Measurements from ENCODE around the gene SPTBN1.

The SPTBN1 gene

DNA sequence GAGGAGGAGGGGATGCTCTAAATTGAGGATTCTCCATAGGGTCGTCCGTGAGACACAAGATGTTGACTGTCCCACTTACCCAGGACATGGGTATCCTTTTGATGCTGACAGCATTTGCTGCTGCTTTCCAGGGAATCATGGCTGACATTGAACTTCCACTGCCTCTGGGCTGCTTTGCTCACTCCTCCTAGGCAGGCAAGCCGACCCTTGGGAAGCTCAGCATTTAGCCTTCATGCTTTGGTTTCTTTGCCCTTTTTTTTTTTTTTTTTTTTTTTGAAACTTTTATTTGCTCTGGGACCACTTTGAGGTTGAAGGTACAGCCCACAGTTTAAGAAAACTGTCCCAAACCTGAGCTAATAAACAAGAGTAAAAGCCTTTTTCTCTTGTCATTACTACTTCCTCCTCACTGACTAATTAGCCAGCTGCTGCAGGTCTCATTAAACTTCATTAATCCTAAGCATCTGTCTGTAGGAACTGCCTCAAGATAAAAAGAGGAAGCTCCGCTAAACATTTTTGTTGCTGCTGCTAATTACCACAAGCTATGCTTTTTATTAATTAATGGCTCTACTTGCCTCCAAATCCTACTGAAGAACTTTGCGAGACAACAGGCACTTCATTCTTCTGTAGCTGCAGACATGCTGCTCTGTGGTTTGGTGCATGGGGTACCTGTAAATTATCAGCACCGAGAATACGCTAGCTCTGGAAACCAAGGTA is 125.4 kb downstream of the SPTBN1 start:
- no peak for ATAC-seq
- no peak for TF ChIP-seq TCF4 (CRISPR knock-in tag; IDR thresholded peaks at IDR 0.05; ENCODE audit: borderline replicate concordance)
- no peak for TF ChIP-seq ISL1 (CRISPR knock-in tag; IDR thresholded peaks at IDR 0.05)
- TF ChIP-seq, protein P1, sequence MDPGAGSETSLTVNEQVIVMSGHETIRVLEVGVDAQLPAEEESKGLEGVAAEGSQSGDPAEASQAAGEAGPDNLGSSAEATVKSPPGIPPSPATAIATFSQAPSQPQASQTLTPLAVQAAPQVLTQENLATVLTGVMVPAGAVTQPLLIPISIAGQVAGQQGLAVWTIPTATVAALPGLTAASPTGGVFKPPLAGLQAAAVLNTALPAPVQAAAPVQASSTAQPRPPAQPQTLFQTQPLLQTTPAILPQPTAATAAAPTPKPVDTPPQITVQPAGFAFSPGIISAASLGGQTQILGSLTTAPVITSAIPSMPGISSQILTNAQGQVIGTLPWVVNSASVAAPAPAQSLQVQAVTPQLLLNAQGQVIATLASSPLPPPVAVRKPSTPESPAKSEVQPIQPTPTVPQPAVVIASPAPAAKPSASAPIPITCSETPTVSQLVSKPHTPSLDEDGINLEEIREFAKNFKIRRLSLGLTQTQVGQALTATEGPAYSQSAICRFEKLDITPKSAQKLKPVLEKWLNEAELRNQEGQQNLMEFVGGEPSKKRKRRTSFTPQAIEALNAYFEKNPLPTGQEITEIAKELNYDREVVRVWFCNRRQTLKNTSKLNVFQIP (CRISPR knock-in tag; IDR thresholded peaks at IDR 0.05; ENCODE audit: borderline replicate concordance, low read depth): no peak
- TF ChIP-seq, protein P2, sequence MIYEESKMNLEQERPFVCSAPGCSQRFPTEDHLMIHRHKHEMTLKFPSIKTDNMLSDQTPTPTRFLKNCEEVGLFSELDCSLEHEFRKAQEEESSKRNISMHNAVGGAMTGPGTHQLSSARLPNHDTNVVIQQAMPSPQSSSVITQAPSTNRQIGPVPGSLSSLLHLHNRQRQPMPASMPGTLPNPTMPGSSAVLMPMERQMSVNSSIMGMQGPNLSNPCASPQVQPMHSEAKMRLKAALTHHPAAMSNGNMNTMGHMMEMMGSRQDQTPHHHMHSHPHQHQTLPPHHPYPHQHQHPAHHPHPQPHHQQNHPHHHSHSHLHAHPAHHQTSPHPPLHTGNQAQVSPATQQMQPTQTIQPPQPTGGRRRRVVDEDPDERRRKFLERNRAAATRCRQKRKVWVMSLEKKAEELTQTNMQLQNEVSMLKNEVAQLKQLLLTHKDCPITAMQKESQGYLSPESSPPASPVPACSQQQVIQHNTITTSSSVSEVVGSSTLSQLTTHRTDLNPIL (CRISPR knock-in tag; IDR thresholded peaks at IDR 0.05; ENCODE audit: low read depth): no peak
- no peak for TF ChIP-seq RARB (CRISPR knock-in tag; IDR thresholded peaks at IDR 0.05)

DNA sequence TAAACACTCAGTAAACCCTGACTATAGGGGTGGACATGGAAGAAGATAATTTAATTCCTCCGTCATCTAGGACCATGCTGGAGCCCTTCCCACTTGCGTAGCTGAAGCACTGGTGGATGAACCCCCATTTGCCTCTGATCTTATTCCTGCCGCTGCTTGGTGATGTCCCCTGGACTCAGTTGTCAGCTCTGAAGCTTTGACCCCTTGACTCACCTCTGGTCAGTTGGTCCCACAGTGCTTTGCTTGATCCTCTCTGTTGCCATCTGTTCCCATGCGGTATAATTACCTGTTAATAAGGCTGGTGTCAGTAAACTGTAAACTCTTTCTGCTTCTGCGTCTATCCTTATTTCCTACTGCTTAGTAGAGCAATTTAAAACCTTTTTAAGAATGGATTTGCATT is 126.9 kb downstream of the SPTBN1 start:
- no peak for ATAC-seq
- TF ChIP-seq, protein P2 (CRISPR knock-in tag; IDR thresholded peaks at IDR 0.05; ENCODE audit: low read depth): no peak
- TF ChIP-seq, protein P3, sequence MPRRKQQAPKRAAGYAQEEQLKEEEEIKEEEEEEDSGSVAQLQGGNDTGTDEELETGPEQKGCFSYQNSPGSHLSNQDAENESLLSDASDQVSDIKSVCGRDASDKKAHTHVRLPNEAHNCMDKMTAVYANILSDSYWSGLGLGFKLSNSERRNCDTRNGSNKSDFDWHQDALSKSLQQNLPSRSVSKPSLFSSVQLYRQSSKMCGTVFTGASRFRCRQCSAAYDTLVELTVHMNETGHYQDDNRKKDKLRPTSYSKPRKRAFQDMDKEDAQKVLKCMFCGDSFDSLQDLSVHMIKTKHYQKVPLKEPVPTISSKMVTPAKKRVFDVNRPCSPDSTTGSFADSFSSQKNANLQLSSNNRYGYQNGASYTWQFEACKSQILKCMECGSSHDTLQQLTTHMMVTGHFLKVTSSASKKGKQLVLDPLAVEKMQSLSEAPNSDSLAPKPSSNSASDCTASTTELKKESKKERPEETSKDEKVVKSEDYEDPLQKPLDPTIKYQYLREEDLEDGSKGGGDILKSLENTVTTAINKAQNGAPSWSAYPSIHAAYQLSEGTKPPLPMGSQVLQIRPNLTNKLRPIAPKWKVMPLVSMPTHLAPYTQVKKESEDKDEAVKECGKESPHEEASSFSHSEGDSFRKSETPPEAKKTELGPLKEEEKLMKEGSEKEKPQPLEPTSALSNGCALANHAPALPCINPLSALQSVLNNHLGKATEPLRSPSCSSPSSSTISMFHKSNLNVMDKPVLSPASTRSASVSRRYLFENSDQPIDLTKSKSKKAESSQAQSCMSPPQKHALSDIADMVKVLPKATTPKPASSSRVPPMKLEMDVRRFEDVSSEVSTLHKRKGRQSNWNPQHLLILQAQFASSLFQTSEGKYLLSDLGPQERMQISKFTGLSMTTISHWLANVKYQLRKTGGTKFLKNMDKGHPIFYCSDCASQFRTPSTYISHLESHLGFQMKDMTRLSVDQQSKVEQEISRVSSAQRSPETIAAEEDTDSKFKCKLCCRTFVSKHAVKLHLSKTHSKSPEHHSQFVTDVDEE (CRISPR knock-in tag; IDR thresholded peaks at IDR 0.05): no peak
- TF ChIP-seq ZC3H10 (CRISPR knock-in tag; IDR thresholded peaks at IDR 0.05): no peak
- no peak for TF ChIP-seq RARB (CRISPR knock-in tag; IDR thresholded peaks at IDR 0.05)
- TF ChIP-seq, protein P4, sequence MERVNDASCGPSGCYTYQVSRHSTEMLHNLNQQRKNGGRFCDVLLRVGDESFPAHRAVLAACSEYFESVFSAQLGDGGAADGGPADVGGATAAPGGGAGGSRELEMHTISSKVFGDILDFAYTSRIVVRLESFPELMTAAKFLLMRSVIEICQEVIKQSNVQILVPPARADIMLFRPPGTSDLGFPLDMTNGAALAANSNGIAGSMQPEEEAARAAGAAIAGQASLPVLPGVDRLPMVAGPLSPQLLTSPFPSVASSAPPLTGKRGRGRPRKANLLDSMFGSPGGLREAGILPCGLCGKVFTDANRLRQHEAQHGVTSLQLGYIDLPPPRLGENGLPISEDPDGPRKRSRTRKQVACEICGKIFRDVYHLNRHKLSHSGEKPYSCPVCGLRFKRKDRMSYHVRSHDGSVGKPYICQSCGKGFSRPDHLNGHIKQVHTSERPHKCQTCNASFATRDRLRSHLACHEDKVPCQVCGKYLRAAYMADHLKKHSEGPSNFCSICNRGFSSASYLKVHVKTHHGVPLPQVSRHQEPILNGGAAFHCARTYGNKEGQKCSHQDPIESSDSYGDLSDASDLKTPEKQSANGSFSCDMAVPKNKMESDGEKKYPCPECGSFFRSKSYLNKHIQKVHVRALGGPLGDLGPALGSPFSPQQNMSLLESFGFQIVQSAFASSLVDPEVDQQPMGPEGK (CRISPR knock-in tag; IDR thresholded peaks at IDR 0.05; ENCODE audit: borderline replicate concordance): no peak
- no peak for TF ChIP-seq SNAI2 (CRISPR knock-in tag; IDR thresholded peaks at IDR 0.05)
- no peak for TF ChIP-seq TOX (CRISPR knock-in tag; IDR thresholded peaks at IDR 0.05; ENCODE audit: borderline replicate concordance)
- TF ChIP-seq ZNF565 (CRISPR knock-in tag; conservative IDR thresholded peaks at IDR 0.05; ENCODE audit: low read depth): no peak
- no peak for TF ChIP-seq CSDC2 (CRISPR knock-in tag; IDR thresholded peaks at IDR 0.05)
- TF ChIP-seq OSR1 (CRISPR knock-in tag; IDR thresholded peaks at IDR 0.05): no peak
- no peak for TF ChIP-seq ARNTL (CRISPR knock-in tag; IDR thresholded peaks at IDR 0.05; ENCODE audit: borderline replicate concordance, low read depth)
- TF ChIP-seq ZFP3 (CRISPR knock-in tag; IDR thresholded peaks at IDR 0.05): no peak
- no peak for TF ChIP-seq ZNF8 (CRISPR knock-in tag; IDR thresholded peaks at IDR 0.05)
- TF ChIP-seq, protein P5, sequence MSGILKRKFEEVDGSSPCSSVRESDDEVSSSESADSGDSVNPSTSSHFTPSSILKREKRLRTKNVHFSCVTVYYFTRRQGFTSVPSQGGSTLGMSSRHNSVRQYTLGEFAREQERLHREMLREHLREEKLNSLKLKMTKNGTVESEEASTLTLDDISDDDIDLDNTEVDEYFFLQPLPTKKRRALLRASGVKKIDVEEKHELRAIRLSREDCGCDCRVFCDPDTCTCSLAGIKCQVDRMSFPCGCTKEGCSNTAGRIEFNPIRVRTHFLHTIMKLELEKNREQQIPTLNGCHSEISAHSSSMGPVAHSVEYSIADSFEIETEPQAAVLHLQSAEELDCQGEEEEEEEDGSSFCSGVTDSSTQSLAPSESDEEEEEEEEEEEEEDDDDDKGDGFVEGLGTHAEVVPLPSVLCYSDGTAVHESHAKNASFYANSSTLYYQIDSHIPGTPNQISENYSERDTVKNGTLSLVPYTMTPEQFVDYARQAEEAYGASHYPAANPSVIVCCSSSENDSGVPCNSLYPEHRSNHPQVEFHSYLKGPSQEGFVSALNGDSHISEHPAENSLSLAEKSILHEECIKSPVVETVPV (CRISPR knock-in tag; IDR thresholded peaks at IDR 0.05): no peak
- no peak for TF ChIP-seq BACH2 (CRISPR knock-in tag; IDR thresholded peaks at IDR 0.05; ENCODE audit: borderline replicate concordance)
- TF ChIP-seq ZNF70 (CRISPR knock-in tag; IDR thresholded peaks at IDR 0.05): no peak
- no peak for TF ChIP-seq ISL1 (CRISPR knock-in tag; IDR thresholded peaks at IDR 0.05)
